GM12878 (cell line): ENCODE data around the gene SIPA1. TPM values are rescaled to one million over a fixed set of nuclear protein-coding genes. Genes with fewer than 3 reads are reported as not detected.

ENCODE experiments used
- CHD2 ChIP-seq: IDR thresholded peaks from 2 replicates; pipeline ENCODE4 v1.6.1; 2011; ENCODE audit warnings: low read depth, low read length, improper control_type of control experiment, borderline replicate concordance
- ELK1 ChIP-seq: IDR thresholded peaks from 2 replicates; pipeline ENCODE4 v1.6.1; 2012; ENCODE audit warnings: low read depth, low read length, improper control_type of control experiment
- IRF3 ChIP-seq: fragments of 450-650 bp; IDR thresholded peaks from 2 replicates; pipeline ENCODE4 v1.6.1; 2014; ENCODE audit warnings: mild to moderate bottlenecking
- JUND ChIP-seq: IDR thresholded peaks from 2 replicates; pipeline ENCODE4 v1.6.1; 2012; ENCODE audit warnings: low read depth, mild to moderate bottlenecking, low read length, improper control_type of control experiment, moderate library complexity
- MLLT1 ChIP-seq: fragments of 450-650 bp; IDR thresholded peaks from 2 replicates; pipeline ENCODE4 v1.6.1; 2016; ENCODE audit warnings: mild to moderate bottlenecking
- POLR2AphosphoS2 ChIP-seq: IDR thresholded peaks from 2 replicates; pipeline ENCODE4 v1.6.1; 2011; ENCODE audit warnings: low read depth, mild to moderate bottlenecking, low read length, improper control_type of control experiment, moderate library complexity
- RAD21 ChIP-seq: IDR thresholded peaks from 2 replicates; pipeline ENCODE4 v1.6.1; 2011; ENCODE audit warnings: mild to moderate bottlenecking, low read depth, low read length, moderate library complexity; ENCODE audit not compliant: insufficient read depth
- STAT1 ChIP-seq: fragments of 450-650 bp; conservative IDR thresholded peaks from 2 replicates; pipeline ENCODE4 v1.6.1; 2014; ENCODE audit warnings: antibody characterized with exemption, mild to moderate bottlenecking
- TCF7 ChIP-seq: IDR thresholded peaks from 2 replicates; pipeline ENCODE4 v1.6.1; 2014; ENCODE audit warnings: antibody characterized with exemption, borderline replicate concordance
- WRNIP1 ChIP-seq: IDR thresholded peaks from 2 replicates; pipeline ENCODE4 v1.6.1; 2011; ENCODE audit warnings: low read depth, low read length, improper control_type of control experiment, borderline replicate concordance
- ZBTB40 ChIP-seq: fragments of 450-650 bp; IDR thresholded peaks from 2 replicates; pipeline ENCODE4 v1.6.1; 2016; ENCODE audit warnings: mild to moderate bottlenecking, moderate library complexity, borderline replicate concordance
- polyA plus RNA-seq, 11 experiments: library from polyadenylated mRNA; depleted of rRNA in 4 of 11; unstranded in 6 of 11; stranded (reverse) in 5 of 11; fragments of >200 nt; fragmentation: Nextera tagmentation in 4 of 11; fragmentation: Illumina TruSeq in 1 of 11; extraction: Ambion mirVana in 4 of 11; extraction: Trizol in 1 of 11; gene quantifications; 1 replicate in 1 of 11; 2 replicates in 10 of 11; pipeline versions ENCODE4 v1.2.1 to v1.2.3, GENCODE V29; 2011 to 2016; ENCODE audit warnings: inconsistent platforms in 2 of 11, missing spikeins in 2 of 11, low read depth in 1 of 11
- total RNA-seq, 4 experiments: library from RNA; depleted of rRNA in 3 of 4; stranded (reverse); fragments of >200 nt in 3 of 4; fragmentation: Illumina TruSeq in 1 of 4; extraction: Trizol in 1 of 4; gene quantifications; 2 replicates each; pipeline versions ENCODE4 v1.2.1 to v1.2.3, GENCODE V29; 2013 to 2021
- TF ChIP-seq, protein P1 (sequence below): fragments of 450-650 bp; IDR thresholded peaks from 2 replicates; pipeline ENCODE4 v1.6.1; 2017; ENCODE audit warnings: low read depth, mild to moderate bottlenecking, moderate library complexity
- TF ChIP-seq, protein P2 (sequence below): fragments of 450-650 bp; IDR thresholded peaks from 2 replicates; pipeline ENCODE4 v1.6.1; 2018; ENCODE audit warnings: borderline replicate concordance, mild to moderate bottlenecking; ENCODE audit not compliant: partially characterized antibody

The SIPA1 gene
- total and polyA plus RNA-seq, 10 of the 15 experiments (the other 5 are each of a cell fraction or from before 2014, with no cell fraction given): 1.0 to 139 (median 33.4) TPM

- TF ChIP-seq, protein P1, sequence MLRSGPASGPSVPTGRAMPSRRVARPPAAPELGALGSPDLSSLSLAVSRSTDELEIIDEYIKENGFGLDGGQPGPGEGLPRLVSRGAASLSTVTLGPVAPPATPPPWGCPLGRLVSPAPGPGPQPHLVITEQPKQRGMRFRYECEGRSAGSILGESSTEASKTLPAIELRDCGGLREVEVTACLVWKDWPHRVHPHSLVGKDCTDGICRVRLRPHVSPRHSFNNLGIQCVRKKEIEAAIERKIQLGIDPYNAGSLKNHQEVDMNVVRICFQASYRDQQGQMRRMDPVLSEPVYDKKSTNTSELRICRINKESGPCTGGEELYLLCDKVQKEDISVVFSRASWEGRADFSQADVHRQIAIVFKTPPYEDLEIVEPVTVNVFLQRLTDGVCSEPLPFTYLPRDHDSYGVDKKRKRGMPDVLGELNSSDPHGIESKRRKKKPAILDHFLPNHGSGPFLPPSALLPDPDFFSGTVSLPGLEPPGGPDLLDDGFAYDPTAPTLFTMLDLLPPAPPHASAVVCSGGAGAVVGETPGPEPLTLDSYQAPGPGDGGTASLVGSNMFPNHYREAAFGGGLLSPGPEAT: peak; percentile 64; the same call in 1 of the 2 replicates
- TF ChIP-seq ZBTB40 (no peak), WRNIP1 (no peak), JUND (peak; percentile 42; the same call in 1 of the 2 replicates), MLLT1 (no peak; the same call in none of the 2 replicates), IRF3 (no peak), ELK1 (no peak), RAD21 (no peak), POLR2AphosphoS2 (peak; percentile 73; the same call in 1 of the 2 replicates), STAT1 (no peak), CHD2 (peak; percentile 92), TCF7 (no peak)
- TF ChIP-seq, protein P2, sequence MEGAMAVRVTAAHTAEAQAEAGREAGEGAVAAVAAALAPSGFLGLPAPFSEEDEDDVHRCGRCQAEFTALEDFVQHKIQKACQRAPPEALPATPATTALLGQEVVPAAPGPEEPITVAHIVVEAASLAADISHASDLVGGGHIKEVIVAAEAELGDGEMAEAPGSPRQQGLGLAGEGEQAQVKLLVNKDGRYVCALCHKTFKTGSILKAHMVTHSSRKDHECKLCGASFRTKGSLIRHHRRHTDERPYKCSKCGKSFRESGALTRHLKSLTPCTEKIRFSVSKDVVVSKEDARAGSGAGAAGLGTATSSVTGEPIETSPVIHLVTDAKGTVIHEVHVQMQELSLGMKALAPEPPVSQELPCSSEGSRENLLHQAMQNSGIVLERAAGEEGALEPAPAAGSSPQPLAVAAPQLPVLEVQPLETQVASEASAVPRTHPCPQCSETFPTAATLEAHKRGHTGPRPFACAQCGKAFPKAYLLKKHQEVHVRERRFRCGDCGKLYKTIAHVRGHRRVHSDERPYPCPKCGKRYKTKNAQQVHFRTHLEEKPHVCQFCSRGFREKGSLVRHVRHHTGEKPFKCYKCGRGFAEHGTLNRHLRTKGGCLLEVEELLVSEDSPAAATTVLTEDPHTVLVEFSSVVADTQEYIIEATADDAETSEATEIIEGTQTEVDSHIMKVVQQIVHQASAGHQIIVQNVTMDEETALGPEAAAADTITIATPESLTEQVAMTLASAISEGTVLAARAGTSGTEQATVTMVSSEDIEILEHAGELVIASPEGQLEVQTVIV: peak; percentile 29
These were observed 2.0 kb downstream of the SIPA1 start (continued) for GRCh38 chr11:65639623-65640482.
